GM12891 (cell line): Measurements from ENCODE around the gene KDM2B.

Experiments
- POLR2A ChIP-seq: IDR thresholded peaks from 2 replicates; pipeline ENCODE4 v1.6.1; 2011; ENCODE audit warnings: low read depth, low read length, control low read depth
- POLR2AphosphoS5 ChIP-seq: IDR thresholded peaks from 2 replicates; pipeline ENCODE4 v1.6.1; 2011; ENCODE audit warnings: low read depth, low read length, control low read depth
- TAF1 ChIP-seq: IDR thresholded peaks from 2 replicates; pipeline ENCODE4 v1.6.1; 2011; ENCODE audit warnings: low read depth, low read length, control low read depth

- TF ChIP-seq POLR2AphosphoS5 (no peak), TAF1 (no peak), POLR2A (no peak)
These were observed 68.9 kb downstream of the KDM2B start for GRCh38 chr12:121511916-121512315.
